Measurements from ENCODE around the gene PITX2.
"Not testable (repeated sequence)": the region's sequence is repeated elsewhere in the genome, so short reads cannot be mapped to it uniquely, and the experiment has no call there.

The PITX2 gene

GRCh38 chr4:110587666-110588285 lies 35.1 kb downstream of the PITX2 start:
- no peak for ATAC-seq
- TF ChIP-seq ZFP3 (CRISPR knock-in tag; IDR thresholded peaks at IDR 0.05): no peak
- no peak for TF ChIP-seq ZFP30 (CRISPR knock-in tag; IDR thresholded peaks at IDR 0.05)
- TF ChIP-seq PATZ1 (CRISPR knock-in tag; IDR thresholded peaks at IDR 0.05; ENCODE audit: borderline replicate concordance): no peak
- TF ChIP-seq PPARA (CRISPR knock-in tag; IDR thresholded peaks at IDR 0.05; ENCODE audit: borderline replicate concordance): no peak
- TF ChIP-seq TCF4 (CRISPR knock-in tag; IDR thresholded peaks at IDR 0.05; ENCODE audit: borderline replicate concordance): no peak
- no peak for TF ChIP-seq CSDC2 (CRISPR knock-in tag; IDR thresholded peaks at IDR 0.05)
- no peak for TF ChIP-seq SNAI2 (CRISPR knock-in tag; IDR thresholded peaks at IDR 0.05)
- TF ChIP-seq RARB (CRISPR knock-in tag; IDR thresholded peaks at IDR 0.05): no peak
- no peak for TF ChIP-seq ESRRG (CRISPR knock-in tag; IDR thresholded peaks at IDR 0.05)
- TF ChIP-seq CREB5 (CRISPR knock-in tag; IDR thresholded peaks at IDR 0.05; ENCODE audit: low read depth): no peak
- no peak for TF ChIP-seq ZNF70 (CRISPR knock-in tag; IDR thresholded peaks at IDR 0.05)
- no peak for TF ChIP-seq BACH2 (CRISPR knock-in tag; IDR thresholded peaks at IDR 0.05; ENCODE audit: borderline replicate concordance)
- TF ChIP-seq TSHZ2 (CRISPR knock-in tag; IDR thresholded peaks at IDR 0.05): no peak
- TF ChIP-seq GLIS3 (CRISPR knock-in tag; IDR thresholded peaks at IDR 0.05): no peak
- TF ChIP-seq OSR1 (CRISPR knock-in tag; IDR thresholded peaks at IDR 0.05): no peak

- ATAC-seq: peak; percentile 92
- TF ChIP-seq ESRRG (CRISPR knock-in tag; IDR thresholded peaks at IDR 0.05) (no peak), ZFP30 (CRISPR knock-in tag; IDR thresholded peaks at IDR 0.05) (no peak), CREB5 (CRISPR knock-in tag; IDR thresholded peaks at IDR 0.05; ENCODE audit: low read depth) (no peak), ZC3H10 (CRISPR knock-in tag; IDR thresholded peaks at IDR 0.05) (no peak), BACH2 (CRISPR knock-in tag; IDR thresholded peaks at IDR 0.05; ENCODE audit: borderline replicate concordance) (no peak), CSRNP3 (CRISPR knock-in tag; IDR thresholded peaks at IDR 0.05) (no peak), GLIS3 (CRISPR knock-in tag; IDR thresholded peaks at IDR 0.05) (no peak), RARB (CRISPR knock-in tag; IDR thresholded peaks at IDR 0.05) (no peak)
Observed at GRCh38 chr4:110586131-110586850, 36.6 kb downstream of the PITX2 start.

- not testable (repeated sequence) for ATAC-seq
Observed at GRCh38 chr4:110576696-110577095, 46.2 kb downstream of the PITX2 start.

All from SK-N-SH treated with all-trans-retinoic acid at 6 μM for 48 hours (cell line).